Choroid plexus epithelial cell (primary cell): ENCODE data around the gene SAMD4B.
A peak's percentile ranks its signal among the peaks of the same experiment; 100 is the strongest.
"Not testable (repeated sequence)": the region's sequence is repeated elsewhere in the genome, so short reads cannot be mapped to it uniquely, and the experiment has no call there.

Experiments used
- DNase-seq: peaks from one replicate; pipeline ENCODE4 v3.0.0-alpha.2; 2010; ENCODE audit warnings: low read depth
- H3K4me3 ChIP-seq: 2 replicates; pipeline ENCODE4 v1.5.1; 2011; ENCODE audit warnings: low read depth, mild to moderate bottlenecking, control low read depth, low read length, moderate library complexity
- CTCF ChIP-seq: conservative IDR thresholded peaks from 2 replicates; pipeline ENCODE4 v1.5.1; 2011; ENCODE audit warnings: low read depth, mild to moderate bottlenecking, control low read depth, inconsistent platforms, low read length, moderate library complexity

The SAMD4B gene

DNA sequence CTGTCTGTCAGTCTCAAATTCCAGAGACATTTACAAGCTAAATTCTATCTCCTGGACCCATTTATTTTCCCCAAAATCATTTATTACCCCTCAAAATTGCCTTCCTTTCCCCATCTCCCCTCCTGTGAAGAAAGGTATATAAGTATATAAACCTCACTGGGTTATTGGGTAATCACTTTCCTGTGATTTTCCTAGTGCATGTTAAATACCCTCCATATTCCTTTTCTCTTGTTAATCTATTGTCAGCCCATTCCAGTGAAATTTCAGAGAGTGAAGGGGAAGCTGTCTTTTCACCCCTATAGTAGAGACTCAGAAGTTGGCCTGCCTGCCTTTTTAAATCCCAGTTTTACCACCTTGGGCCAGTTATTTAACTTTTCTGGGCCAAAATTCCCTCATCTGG lies 36.1 kb upstream of the SAMD4B start:
- TF ChIP-seq CTCF = no peak
- no peak overlapping the region for H3K4me3 ChIP-seq
- no peak for DNase-seq

DNA sequence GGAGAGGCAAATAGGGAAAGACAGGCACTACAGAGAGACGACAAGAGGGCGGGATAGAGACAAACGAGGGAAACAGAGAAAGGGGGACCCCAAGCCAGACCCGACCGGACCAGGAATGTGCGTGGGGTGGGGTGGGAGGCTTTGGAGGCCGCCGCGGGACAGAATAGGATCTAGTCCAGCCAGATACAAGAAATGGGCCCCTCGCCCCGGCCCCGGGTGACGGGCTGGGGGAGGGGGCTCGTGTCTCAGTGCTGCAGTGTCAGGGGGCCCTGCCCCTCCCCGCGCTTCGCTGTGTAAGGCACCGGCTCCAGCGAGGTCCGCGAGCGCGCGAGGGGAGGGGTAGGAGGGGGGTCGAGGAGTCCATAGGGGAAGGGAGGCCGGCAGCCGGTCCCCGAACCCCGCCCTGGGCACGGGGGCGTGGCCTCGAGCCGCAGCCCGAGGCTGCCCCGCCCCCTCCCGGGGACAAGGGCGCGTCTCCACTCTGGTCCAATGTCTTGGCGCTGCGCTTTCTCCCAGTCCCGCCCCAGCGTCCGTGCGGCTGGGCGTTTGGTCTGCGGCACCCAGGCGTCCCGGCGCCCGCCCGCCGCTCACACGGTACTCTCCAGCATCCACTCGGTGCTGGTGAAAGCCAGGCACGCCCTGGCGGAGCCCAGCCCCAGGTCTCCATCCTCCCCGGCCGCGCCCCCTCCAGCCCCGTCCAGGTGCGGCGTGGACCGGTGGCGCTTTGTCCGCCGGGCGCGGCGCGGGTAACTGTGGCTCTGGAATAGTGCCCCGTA lies 35.0 kb upstream of the SAMD4B start:
- H3K4me3 ChIP-seq = no peak overlapping the region
- DNase-seq = no peak
- no peak for TF ChIP-seq CTCF

DNA sequence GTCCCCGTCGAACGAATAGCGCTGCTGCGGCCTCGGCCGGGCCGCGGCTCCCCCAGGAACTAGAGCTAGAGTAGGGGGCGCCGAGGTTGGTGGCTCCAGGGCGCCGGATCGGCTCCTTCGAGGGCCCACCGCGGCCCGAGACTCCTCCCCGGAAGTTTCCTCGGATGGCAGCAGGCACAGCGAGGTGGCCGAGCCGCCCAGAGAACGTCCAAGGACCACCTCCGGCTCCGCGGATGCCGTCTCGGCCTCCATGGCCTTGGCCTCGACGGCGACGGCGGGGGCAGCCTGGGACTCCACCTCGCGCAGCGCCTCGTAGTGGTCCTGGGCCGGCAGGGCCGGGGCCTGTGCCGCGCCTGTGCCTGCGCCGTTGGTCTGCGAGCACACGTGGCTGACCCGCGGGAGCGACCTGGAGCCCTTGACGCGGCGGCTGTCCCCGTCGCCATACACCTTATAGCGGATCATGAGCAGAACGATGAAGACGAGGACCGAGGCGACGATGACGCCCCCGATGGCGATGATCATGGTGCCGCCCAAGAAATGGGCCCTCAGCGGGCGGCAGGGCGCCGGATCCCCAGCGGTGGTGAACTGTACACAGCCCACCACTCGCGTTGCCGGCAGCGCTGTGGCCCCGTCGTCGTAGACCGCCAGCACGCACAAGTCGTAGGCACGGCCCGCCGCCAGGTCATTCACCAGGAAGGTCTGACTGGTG lies 34.2 kb upstream of the SAMD4B start:
- no peak overlapping the region for H3K4me3 ChIP-seq
- DNase-seq = no peak
- TF ChIP-seq CTCF = no peak

DNA sequence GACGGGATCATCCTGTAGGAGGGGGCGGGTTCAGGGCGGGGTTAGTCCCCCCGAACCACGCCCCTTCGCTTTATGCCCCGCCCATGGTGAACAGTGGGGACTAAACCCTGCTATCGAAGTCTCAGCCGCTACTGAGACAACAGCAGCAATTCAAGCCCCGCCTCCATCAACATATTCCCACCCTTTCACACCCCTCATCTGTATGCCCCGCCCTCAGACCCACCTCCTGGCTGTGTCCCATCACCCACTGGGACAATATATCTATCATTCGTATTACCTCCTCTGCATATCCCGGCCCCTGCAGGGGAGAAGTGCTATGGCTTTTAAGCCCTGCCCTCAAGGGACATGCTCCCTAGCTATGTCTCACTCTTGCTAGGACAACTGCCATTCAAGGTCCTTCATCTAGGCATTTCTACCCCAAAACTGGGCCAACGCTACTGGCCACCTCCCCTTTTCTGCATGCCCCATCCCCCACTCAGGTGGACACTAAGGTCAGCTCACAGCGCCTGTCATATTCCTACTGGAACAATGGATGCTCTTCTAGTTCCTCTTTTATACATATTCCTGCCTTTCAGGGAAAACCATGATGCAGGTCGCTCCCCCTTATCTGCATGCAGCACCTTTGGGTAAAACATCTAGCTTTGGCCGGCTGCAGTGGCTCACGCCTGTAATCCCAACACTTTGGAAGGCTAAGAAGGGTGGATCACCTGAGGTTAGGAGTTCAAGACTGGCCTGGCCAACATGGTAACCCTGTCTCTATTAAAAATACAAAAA lies 33.5 kb upstream of the SAMD4B start:
- no peak for DNase-seq
- no peak for TF ChIP-seq CTCF
- H3K4me3 ChIP-seq = no peak overlapping the region

DNA sequence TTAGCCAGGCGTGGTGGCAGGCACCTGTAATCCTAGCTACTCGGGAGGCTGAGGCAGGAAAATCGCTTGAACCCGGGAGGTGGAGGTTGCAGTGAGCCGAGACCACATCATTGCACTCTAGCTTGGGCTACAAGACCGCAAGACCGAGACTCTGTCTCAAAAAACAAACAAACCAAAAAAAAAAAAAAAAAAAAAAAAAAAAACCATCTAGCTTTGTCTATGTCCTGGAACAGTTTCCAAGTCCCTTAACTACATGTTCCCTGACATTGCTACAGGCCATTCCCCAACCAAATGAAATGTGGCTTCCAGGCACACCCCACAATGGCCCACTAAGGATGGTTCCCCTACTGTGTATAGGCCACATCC lies 32.9 kb upstream of the SAMD4B start:
- DNase-seq, H3K4me3 ChIP-seq: not testable (repeated sequence)

- H3K4me3 ChIP-seq = no peak overlapping the region
- TF ChIP-seq CTCF = no peak
- peak; percentile 26 for DNase-seq
Measured at GRCh38 chr19:39310558-39311311, 31.5 kb upstream of the SAMD4B start.
